ENCODE measurements around the gene SPAG9. TPM values are rescaled to one million over a fixed set of nuclear protein-coding genes. Genes with fewer than 3 reads are reported as not detected.
"Not testable (repeated sequence)": the region's sequence is repeated elsewhere in the genome, so short reads cannot be mapped to it uniquely, and the experiment has no call there.

Gene SPAG9
- total and polyA plus RNA-seq, 2 of the 8 experiments (the other 6 are each of a cell fraction or from before 2014, with no cell fraction given) = 9.8 to 63.8 TPM

DNA sequence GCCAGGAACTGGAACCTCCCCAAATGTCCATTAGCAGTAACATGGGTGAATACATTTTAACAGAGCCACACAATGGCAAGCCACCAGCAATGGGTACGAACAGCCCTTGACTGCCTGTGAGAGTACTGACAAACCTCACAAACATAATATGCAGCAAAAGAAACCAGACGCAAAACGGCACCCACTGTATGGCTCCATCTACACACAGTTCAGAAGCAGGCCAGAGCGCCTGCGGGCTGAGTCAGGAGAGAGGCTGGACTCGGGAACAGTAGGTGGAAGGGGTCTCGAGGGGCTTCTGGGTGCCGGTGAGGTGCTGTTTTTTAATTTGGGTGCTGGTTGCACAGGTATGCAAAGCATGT is 177.1 kb downstream of the SPAG9 start (continued):
- TF ChIP-seq CBX8 (IDR thresholded peaks at IDR 0.05; ENCODE audit: borderline replicate concordance, low read depth, low read length) = no peak
- no peak for TF ChIP-seq GABPA (IDR thresholded peaks at IDR 0.05; ENCODE audit: borderline replicate concordance, insufficient read depth, low read length)

DNA sequence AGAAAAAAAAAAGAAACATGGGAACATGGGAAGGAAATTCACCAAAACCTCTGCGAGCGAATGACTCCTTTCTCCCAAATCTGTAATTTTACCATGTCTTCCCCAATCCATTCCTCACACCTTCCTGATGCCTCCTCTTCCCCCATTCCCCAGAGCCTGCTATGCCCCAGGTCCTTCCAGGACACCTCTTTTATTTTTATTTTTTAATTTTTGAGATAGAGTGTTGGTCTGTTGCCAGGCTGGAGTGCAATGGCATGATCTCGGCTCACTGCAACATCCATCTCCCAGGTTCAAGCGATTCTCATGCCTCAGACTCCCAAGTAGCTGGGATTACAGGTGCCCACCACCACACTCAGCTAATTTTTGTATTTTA is 179.0 kb downstream of the SPAG9 start:
- CTCF ChIA-PET (ENCODE audit: partially characterized antibody) = interaction anchor here (1.1 to 21.7 kb wide), 4 partner anchors 14 to 159 kb away, joined by 5 to 735 read pairs (median 8); partner anchors contain the start of gene TOB1

More for the DNA sequence above, 179.0 kb downstream of the SPAG9 start:
- H3K9me3 ChIP-seq (ENCODE audit: insufficient read depth in 2 of 2, low read depth in 1 of 2, low read length in 1 of 2); H2BK20ac ChIP-seq (ENCODE audit: low read length); H3K36me3 ChIP-seq (ENCODE audit: control insufficient read depth in 2 of 4, insufficient read depth in 4 of 4, low read length in 3 of 4); H2AFZ ChIP-seq (ENCODE audit: low read length); H3K14ac ChIP-seq (ENCODE audit: insufficient read length); H3K4me2 ChIP-seq (ENCODE audit: insufficient read depth in 1 of 2, low read depth in 2 of 2, low read length in 2 of 2); H2BK15ac ChIP-seq (ENCODE audit: low read length); DNase-seq (ENCODE audit: low read depth in 1 of 2, low spot score in 2 of 2); H3K79me1 ChIP-seq (ENCODE audit: low read depth, low read length); H3K23ac ChIP-seq (ENCODE audit: insufficient read length); H4K20me1 ChIP-seq (replicated peaks in 1 of 2; ENCODE audit: control insufficient read depth in 1 of 2, insufficient read depth in 2 of 2, low read length in 2 of 2); H2BK12ac ChIP-seq (ENCODE audit: low read depth, low read length); H3K4ac ChIP-seq (replicated peaks; ENCODE audit: insufficient read length, low read depth, low read length); H4K5ac ChIP-seq (ENCODE audit: insufficient read length, low read depth, low read length); H3K23me2 ChIP-seq (ENCODE audit: low read depth, low read length); H3K18ac ChIP-seq (ENCODE audit: extremely low read depth, low read length); H2AK5ac ChIP-seq (ENCODE audit: low read depth, low read length); H3K27ac ChIP-seq (ENCODE audit: low read depth, low read length); H3K56ac ChIP-seq (replicated peaks; ENCODE audit: insufficient read length, low read depth, low read length); H3K4me3 ChIP-seq (ENCODE audit: extremely low read depth in 1 of 4, insufficient read depth in 2 of 4, low read depth in 3 of 4, low read length in 4 of 4); H2BK5ac ChIP-seq (ENCODE audit: low read depth, low read length); H4K8ac ChIP-seq (ENCODE audit: extremely low read depth, insufficient read depth, low read length); FAIRE-seq; H3K27me3 ChIP-seq (replicated peaks in 1 of 4; ENCODE audit: control insufficient read depth in 3 of 4, extremely low read depth in 1 of 4, insufficient read depth in 3 of 4, low read length in 3 of 4); H2BK120ac ChIP-seq (replicated peaks; ENCODE audit: low read depth, low read length); H3K79me2 ChIP-seq (ENCODE audit: control insufficient read depth in 1 of 2, insufficient read depth in 2 of 2, low read length in 2 of 2); H4K91ac ChIP-seq (replicated peaks; ENCODE audit: insufficient read length, low read length); H3K9ac ChIP-seq (replicated peaks in 1 of 4; ENCODE audit: extremely low read depth in 1 of 4, low read depth in 3 of 4, low read length in 3 of 4): not testable (repeated sequence)
- 94% methylated on average over 4 of the region's 4 CpGs; no CpG with 5 or more reads in 1 of the 2 experiments for WGBS, 2 experiments (ENCODE audit: extremely low coverage in 1 of 2, insufficient coverage in 1 of 2, insufficient read length in 1 of 2, insufficient replicate concordance in 2 of 2, low coverage in 1 of 2, low lambda C conversion rate in 2 of 2, missing lambda C conversion rate in 1 of 2)
- peaks cover 0 to 11% (median 9%) of the 10 kb centered on the region in 4 experiments; a peak in 5 of 7 replicates for H3K4me1 ChIP-seq (replicated peaks in 1 of 4; ENCODE audit: control insufficient read depth in 3 of 4, insufficient read depth in 4 of 4, low read length in 3 of 4)
- POLR2A ChIA-PET (ENCODE audit: partially characterized antibody) = interaction anchor here (1.5 to 21.0 kb wide), 2 partner anchors 72 to 78 kb away, joined by 3 to 308 read pairs; partner anchors contain the start of gene TOB1

Data from H1 (cell line).